Measurements from ENCODE around the gene HNRNPH2. TPM values are rescaled to one million over a fixed set of nuclear protein-coding genes. Genes with fewer than 3 reads are reported as not detected.

The HNRNPH2 gene
- polyA plus RNA-seq, 1 of the 3 experiments (the other 2 are of a cell fraction), result 32.5 TPM

DNA sequence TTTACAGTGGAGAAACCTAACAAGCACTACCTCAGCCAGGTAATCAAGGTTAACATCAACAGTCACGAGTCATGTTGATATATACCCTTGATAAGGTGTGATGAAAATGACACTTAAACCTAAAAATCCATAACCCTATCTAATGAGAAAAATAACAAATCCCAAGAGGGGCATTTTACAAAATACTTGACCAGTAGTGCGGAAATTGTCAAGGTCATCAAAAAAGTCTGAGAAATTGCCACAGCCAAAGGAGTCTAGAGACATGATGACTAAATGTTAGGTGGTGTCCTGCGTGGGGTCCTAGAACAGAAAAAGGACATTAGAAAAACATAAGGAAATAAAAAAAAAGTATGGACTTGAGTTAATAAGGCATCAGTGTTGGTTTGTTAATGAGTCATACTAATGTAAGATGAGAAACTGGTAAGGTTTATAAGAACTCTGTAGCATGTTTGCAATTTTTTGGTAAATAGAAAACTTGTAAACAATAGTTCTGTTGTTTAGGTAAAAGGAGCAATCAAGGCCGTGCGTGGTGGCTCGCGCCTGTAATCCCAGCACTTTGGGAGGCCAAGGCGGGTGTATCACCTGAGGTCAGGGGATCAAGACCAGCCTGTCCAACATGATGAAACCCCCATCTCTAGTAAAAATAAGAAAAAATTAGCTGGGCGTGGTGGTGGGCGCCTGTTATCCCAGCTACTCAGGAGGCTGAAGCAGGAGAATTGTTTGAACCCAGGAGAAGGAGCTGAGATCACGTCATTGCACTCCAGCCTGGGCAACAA lies 14.3 kb upstream of the HNRNPH2 start:
- H3K9me3 ChIP-seq, result no peaks in the 10 kb centered on the region
- WGBS (ENCODE audit: low lambda C conversion rate), result 92% methylated on average over 11 of the region's 11 CpGs
- peaks cover 35 to 37% of the 10 kb centered on the region in 2 experiments for H3K36me3 ChIP-seq (replicated peaks in 1 of 2; ENCODE audit: control insufficient read depth in 1 of 2, insufficient read depth in 2 of 2, low read length in 1 of 2)
- peaks cover 8 to 10% of the 10 kb centered on the region in 2 experiments; a peak in 3 of 4 replicates for H3K4me1 ChIP-seq (ENCODE audit: control insufficient read depth in 1 of 2, insufficient read depth in 2 of 2, low read depth in 1 of 2, low read length in 1 of 2)
- H3K9ac ChIP-seq, result no peak overlapping the region
- peak; percentile 2; the same call in 1 of the 2 replicates for TF ChIP-seq POLR2AphosphoS5 (IDR thresholded peaks at IDR 0.05; ENCODE audit: low read depth, low read length)
- TF ChIP-seq, protein P1, sequence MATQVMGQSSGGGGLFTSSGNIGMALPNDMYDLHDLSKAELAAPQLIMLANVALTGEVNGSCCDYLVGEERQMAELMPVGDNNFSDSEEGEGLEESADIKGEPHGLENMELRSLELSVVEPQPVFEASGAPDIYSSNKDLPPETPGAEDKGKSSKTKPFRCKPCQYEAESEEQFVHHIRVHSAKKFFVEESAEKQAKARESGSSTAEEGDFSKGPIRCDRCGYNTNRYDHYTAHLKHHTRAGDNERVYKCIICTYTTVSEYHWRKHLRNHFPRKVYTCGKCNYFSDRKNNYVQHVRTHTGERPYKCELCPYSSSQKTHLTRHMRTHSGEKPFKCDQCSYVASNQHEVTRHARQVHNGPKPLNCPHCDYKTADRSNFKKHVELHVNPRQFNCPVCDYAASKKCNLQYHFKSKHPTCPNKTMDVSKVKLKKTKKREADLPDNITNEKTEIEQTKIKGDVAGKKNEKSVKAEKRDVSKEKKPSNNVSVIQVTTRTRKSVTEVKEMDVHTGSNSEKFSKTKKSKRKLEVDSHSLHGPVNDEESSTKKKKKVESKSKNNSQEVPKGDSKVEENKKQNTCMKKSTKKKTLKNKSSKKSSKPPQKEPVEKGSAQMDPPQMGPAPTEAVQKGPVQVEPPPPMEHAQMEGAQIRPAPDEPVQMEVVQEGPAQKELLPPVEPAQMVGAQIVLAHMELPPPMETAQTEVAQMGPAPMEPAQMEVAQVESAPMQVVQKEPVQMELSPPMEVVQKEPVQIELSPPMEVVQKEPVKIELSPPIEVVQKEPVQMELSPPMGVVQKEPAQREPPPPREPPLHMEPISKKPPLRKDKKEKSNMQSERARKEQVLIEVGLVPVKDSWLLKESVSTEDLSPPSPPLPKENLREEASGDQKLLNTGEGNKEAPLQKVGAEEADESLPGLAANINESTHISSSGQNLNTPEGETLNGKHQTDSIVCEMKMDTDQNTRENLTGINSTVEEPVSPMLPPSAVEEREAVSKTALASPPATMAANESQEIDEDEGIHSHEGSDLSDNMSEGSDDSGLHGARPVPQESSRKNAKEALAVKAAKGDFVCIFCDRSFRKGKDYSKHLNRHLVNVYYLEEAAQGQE (IDR thresholded peaks at IDR 0.05; ENCODE audit: low read depth, low read length), result no peak
- DNase-seq, result no peak
- peaks cover 22% of the 10 kb centered on the region; the same call in 1 of the 2 replicates for H3K79me2 ChIP-seq (ENCODE audit: insufficient read depth)
- peaks cover 39% of the 10 kb centered on the region for H3F3A ChIP-seq (replicated peaks; ENCODE audit: insufficient read depth)
- CTCF ChIA-PET, result no interaction called here
- POLR2A ChIA-PET, result no interaction called here
- H3K4me2 ChIP-seq, result peak overlapping the region; percentile 77; the same call in 1 of the 2 replicates
- no peaks in the 10 kb centered on the region for H3K27me3 ChIP-seq (ENCODE audit: insufficient read depth)
- H3K9me2 ChIP-seq, result no peaks in the 10 kb centered on the region
- H2AFZ ChIP-seq (ENCODE audit: low read depth), result no peak overlapping the region
- peaks cover 5% of the 10 kb centered on the region for H4K20me1 ChIP-seq (ENCODE audit: insufficient read depth)
- no peak overlapping the region; a peak in 1 of 4 replicates for H3K4me3 ChIP-seq (ENCODE audit: low read depth in 2 of 2, low read length in 1 of 2)
- peak overlapping the region in 1 of 2 experiments; percentile 23; a peak in 1 of 4 replicates for H3K27ac ChIP-seq (ENCODE audit: low read depth in 2 of 2, low read length in 1 of 2)

DNA sequence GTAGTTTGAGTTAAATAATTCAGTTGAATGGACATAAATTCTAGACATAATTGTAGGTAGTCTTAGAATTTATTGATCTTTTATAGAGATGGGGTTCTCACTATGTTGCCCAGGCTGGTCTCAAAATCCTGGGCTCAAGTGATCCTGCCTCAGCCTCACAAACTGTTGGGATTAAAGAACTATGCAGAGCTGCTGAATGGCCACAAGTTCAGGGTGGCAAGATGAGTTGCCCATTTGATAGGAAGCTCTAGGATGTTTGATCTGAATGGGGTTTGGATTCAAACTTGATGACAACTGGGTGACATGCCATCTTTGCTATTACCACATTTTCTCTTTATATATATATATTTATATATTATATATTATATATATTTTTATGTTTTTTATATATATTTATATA lies 13.7 kb upstream of the HNRNPH2 start:
- Histone ChIP-seq H3K9me2 (no peaks in the 10 kb centered on the region), H3K36me3 (replicated peaks in 1 of 2; ENCODE audit: control insufficient read depth in 1 of 2, insufficient read depth in 2 of 2, low read length in 1 of 2) (peaks cover 35 to 37% of the 10 kb centered on the region in 2 experiments), H3K9me3 (no peaks in the 10 kb centered on the region), H3K9ac (no peak overlapping the region), H3F3A (replicated peaks; ENCODE audit: insufficient read depth) (peaks cover 39% of the 10 kb centered on the region), H3K79me2 (ENCODE audit: insufficient read depth) (peaks cover 22% of the 10 kb centered on the region; the same call in 1 of the 2 replicates), H3K27ac (ENCODE audit: low read depth in 2 of 2, low read length in 1 of 2) (no peak overlapping the region), H3K27me3 (ENCODE audit: insufficient read depth) (no peaks in the 10 kb centered on the region), H3K4me2 (no peak overlapping the region), H2AFZ (ENCODE audit: low read depth) (no peak overlapping the region), H3K4me3 (ENCODE audit: low read depth in 2 of 2, low read length in 1 of 2) (no peak overlapping the region), H3K4me1 (ENCODE audit: control insufficient read depth in 1 of 2, insufficient read depth in 2 of 2, low read depth in 1 of 2, low read length in 1 of 2) (peaks cover 8 to 10% of the 10 kb centered on the region in 2 experiments; a peak in 3 of 4 replicates), H4K20me1 (ENCODE audit: insufficient read depth) (peaks cover 5% of the 10 kb centered on the region)
- no peak for DNase-seq
- CTCF ChIA-PET, result no interaction called here
- TF ChIP-seq RAD21 (IDR thresholded peaks at IDR 0.05; ENCODE audit: low read length), result no peak
- TF ChIP-seq CHD2 (IDR thresholded peaks at IDR 0.05; ENCODE audit: low read length, partially characterized antibody), result no peak
- TF ChIP-seq FOSL2 (IDR thresholded peaks at IDR 0.05; ENCODE audit: borderline replicate concordance, low read depth), result no peak
- TF ChIP-seq RCOR1 (IDR thresholded peaks at IDR 0.05; ENCODE audit: low read length), result no peak
- TF ChIP-seq, protein P2, sequence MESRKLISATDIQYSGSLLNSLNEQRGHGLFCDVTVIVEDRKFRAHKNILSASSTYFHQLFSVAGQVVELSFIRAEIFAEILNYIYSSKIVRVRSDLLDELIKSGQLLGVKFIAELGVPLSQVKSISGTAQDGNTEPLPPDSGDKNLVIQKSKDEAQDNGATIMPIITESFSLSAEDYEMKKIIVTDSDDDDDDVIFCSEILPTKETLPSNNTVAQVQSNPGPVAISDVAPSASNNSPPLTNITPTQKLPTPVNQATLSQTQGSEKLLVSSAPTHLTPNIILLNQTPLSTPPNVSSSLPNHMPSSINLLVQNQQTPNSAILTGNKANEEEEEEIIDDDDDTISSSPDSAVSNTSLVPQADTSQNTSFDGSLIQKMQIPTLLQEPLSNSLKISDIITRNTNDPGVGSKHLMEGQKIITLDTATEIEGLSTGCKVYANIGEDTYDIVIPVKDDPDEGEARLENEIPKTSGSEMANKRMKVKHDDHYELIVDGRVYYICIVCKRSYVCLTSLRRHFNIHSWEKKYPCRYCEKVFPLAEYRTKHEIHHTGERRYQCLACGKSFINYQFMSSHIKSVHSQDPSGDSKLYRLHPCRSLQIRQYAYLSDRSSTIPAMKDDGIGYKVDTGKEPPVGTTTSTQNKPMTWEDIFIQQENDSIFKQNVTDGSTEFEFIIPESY (IDR thresholded peaks at IDR 0.05; ENCODE audit: borderline replicate concordance, low read depth), result no peak
- TF ChIP-seq TEAD4 (IDR thresholded peaks at IDR 0.05; ENCODE audit: borderline replicate concordance, insufficient read depth), result no peak
- TF ChIP-seq, protein P1 (IDR thresholded peaks at IDR 0.05; ENCODE audit: low read depth, low read length), result no peak
- no peak for TF ChIP-seq JUND (IDR thresholded peaks at IDR 0.05)
- no peak for TF ChIP-seq MXI1 (IDR thresholded peaks at IDR 0.05; ENCODE audit: low read depth, low read length)
- no peak for TF ChIP-seq NRF1 (IDR thresholded peaks at IDR 0.05; ENCODE audit: low read depth, low read length)
- no peak for TF ChIP-seq RXRA (IDR thresholded peaks at IDR 0.05; ENCODE audit: borderline replicate concordance, low read depth)
- TF ChIP-seq, protein P3, sequence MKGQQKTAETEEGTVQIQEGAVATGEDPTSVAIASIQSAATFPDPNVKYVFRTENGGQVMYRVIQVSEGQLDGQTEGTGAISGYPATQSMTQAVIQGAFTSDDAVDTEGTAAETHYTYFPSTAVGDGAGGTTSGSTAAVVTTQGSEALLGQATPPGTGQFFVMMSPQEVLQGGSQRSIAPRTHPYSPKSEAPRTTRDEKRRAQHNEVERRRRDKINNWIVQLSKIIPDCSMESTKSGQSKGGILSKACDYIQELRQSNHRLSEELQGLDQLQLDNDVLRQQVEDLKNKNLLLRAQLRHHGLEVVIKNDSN (IDR thresholded peaks at IDR 0.05; ENCODE audit: borderline replicate concordance, low read depth), result no peak
- POLR2A ChIA-PET, result interaction anchor here (1.2 kb wide), 1 partner anchor 10 kb away, joined by 3 read pairs; no protein-coding TSS in a partner anchor

Data from SK-N-SH (cell line).